HEK293 (cell line): ENCODE data around the gene SNX17.
A peak's percentile ranks its signal among the peaks of the same experiment; 100 is the strongest.

Source experiments
- CTCF ChIA-PET: fragments of 350-600 bp; formaldehyde crosslinking; extraction: SDS; loops from one replicate; lab custom pipeline; 2021; ENCODE audit warnings: antibody characterized with exemption; lab: Yijun Ruan, JAX
- POLR2A ChIA-PET: fragments of 300-600 bp; formaldehyde crosslinking; extraction: SDS; loops from one replicate; lab custom pipeline; 2020; ENCODE audit warnings: antibody characterized with exemption, inconsistent platforms; lab: Yijun Ruan, JAX
- H3K27ac ChIP-seq: fragments of 200-500 bp; sonication (Bioruptor generic); 2 replicates; pipeline ENCODE4 v1.5.1; 2014; ENCODE audit warnings: low read depth, low read length, control low read depth, inconsistent platforms; ENCODE audit errors: extremely low read depth
- H3K36me3 ChIP-seq, 2 experiments: fragments of 200-500 bp in 1 of 2; sonication (Bioruptor generic) in 1 of 2; 1 replicate in 1 of 2; 2 replicates in 1 of 2; pipeline ENCODE4 v1.5.1; 2014 to 2017; ENCODE audit warnings: inconsistent platforms in 2 of 2, low read length in 2 of 2; ENCODE audit not compliant: control insufficient read depth in 2 of 2, insufficient read depth in 1 of 2
- H3K4me1 ChIP-seq: fragments of 200-500 bp; sonication (Bioruptor generic); 2 replicates; pipeline ENCODE4 v1.5.1; 2014; ENCODE audit warnings: mild to moderate bottlenecking, low read length, inconsistent platforms; ENCODE audit not compliant: control insufficient read depth, insufficient read depth
- H3K4me3 ChIP-seq: 2 replicates; pipeline ENCODE4 v1.5.1; 2011; ENCODE audit warnings: low read depth, mild to moderate bottlenecking, control low read depth, low read length, moderate library complexity
- H3K9me3 ChIP-seq: fragments of 200-500 bp; sonication (Bioruptor generic); 2 replicates; pipeline ENCODE4 v1.5.1; 2014; ENCODE audit warnings: low read depth, low read length, inconsistent platforms; ENCODE audit not compliant: control insufficient read depth, insufficient read depth
- GLIS2 ChIP-seq: fragments of 450-650 bp; formaldehyde crosslinking; IDR thresholded peaks from 2 replicates; pipeline ENCODE4 v1.5.1; 2016; ENCODE audit warnings: missing biosample characterization, missing genetic modification characterization
- PRDM10 ChIP-seq: fragments of 450-650 bp; formaldehyde crosslinking; IDR thresholded peaks from 2 replicates; pipeline ENCODE4 v1.5.1; 2016; ENCODE audit warnings: missing biosample characterization, missing genetic modification characterization
- TCF7L2 ChIP-seq: IDR thresholded peaks from 2 replicates; pipeline ENCODE4 v1.6.1; 2011; ENCODE audit warnings: low read depth, mild to moderate bottlenecking, inconsistent platforms, low read length, moderate library complexity, borderline replicate concordance
- ZFP37 ChIP-seq: fragments of 450-650 bp; formaldehyde crosslinking; IDR thresholded peaks from 2 replicates; pipeline ENCODE4 v1.5.1; 2016; ENCODE audit warnings: missing biosample characterization, missing genetic modification characterization
- ZFP41 ChIP-seq: fragments of 450-650 bp; formaldehyde crosslinking; IDR thresholded peaks from 2 replicates; pipeline ENCODE4 v1.5.1; 2016; ENCODE audit warnings: missing biosample characterization, missing genetic modification characterization, borderline replicate concordance
- ZNF138 ChIP-seq: fragments of 450-650 bp; formaldehyde crosslinking; IDR thresholded peaks from 2 replicates; pipeline ENCODE4 v1.5.1; 2016; ENCODE audit warnings: missing biosample characterization, missing genetic modification characterization, borderline replicate concordance
- ZNF146 ChIP-seq: fragments of 450-650 bp; formaldehyde crosslinking; IDR thresholded peaks from 2 replicates; pipeline ENCODE4 v1.5.1; 2016; ENCODE audit warnings: missing biosample characterization, missing genetic modification characterization
- ZNF23 ChIP-seq: fragments of 450-650 bp; formaldehyde crosslinking; IDR thresholded peaks from 2 replicates; pipeline ENCODE4 v1.5.1; 2016; ENCODE audit warnings: missing biosample characterization, missing genetic modification characterization, borderline replicate concordance
- ZNF266 ChIP-seq: fragments of 450-650 bp; formaldehyde crosslinking; IDR thresholded peaks from 2 replicates; pipeline ENCODE4 v1.5.1; 2016; ENCODE audit warnings: missing biosample characterization, missing genetic modification characterization, low read depth
- ZNF488 ChIP-seq: fragments of 450-650 bp; formaldehyde crosslinking; IDR thresholded peaks from 2 replicates; pipeline ENCODE4 v1.5.1; 2016; ENCODE audit warnings: missing biosample characterization, missing genetic modification characterization
- ZNF501 ChIP-seq: fragments of 450-650 bp; formaldehyde crosslinking; IDR thresholded peaks from 2 replicates; pipeline ENCODE4 v1.5.1; 2016; ENCODE audit warnings: missing biosample characterization, missing genetic modification characterization
- ZNF777 ChIP-seq: fragments of 450-650 bp; formaldehyde crosslinking; IDR thresholded peaks from 2 replicates; pipeline ENCODE4 v1.5.1; 2017; ENCODE audit warnings: missing biosample characterization, missing genetic modification characterization, borderline replicate concordance
- ZNF843 ChIP-seq: fragments of 450-650 bp; formaldehyde crosslinking; IDR thresholded peaks from 2 replicates; pipeline ENCODE4 v1.5.1; 2016; ENCODE audit warnings: missing biosample characterization, missing genetic modification characterization
- TF ChIP-seq, protein P1 (sequence below): fragments of 450-650 bp; formaldehyde crosslinking; IDR thresholded peaks from 2 replicates; pipeline ENCODE4 v1.5.1; 2016; ENCODE audit warnings: missing biosample characterization, missing genetic modification characterization

The SNX17 gene

GRCh38 chr2:27380626-27381545, 10.5 kb downstream of the SNX17 start, which contains the start of gene ZNF513 (continued):
- TF ChIP-seq ZNF843 (tag by site-specific recombination) (peak; percentile 48; the same call in 1 of the 2 replicates), TCF7L2 (peak; percentile 27; the same call in 1 of the 2 replicates), ZNF266 (tag by site-specific recombination) (no peak), GLIS2 (tag by site-specific recombination) (peak; percentile 98), ZNF138 (tag by site-specific recombination) (no peak)

DNA sequence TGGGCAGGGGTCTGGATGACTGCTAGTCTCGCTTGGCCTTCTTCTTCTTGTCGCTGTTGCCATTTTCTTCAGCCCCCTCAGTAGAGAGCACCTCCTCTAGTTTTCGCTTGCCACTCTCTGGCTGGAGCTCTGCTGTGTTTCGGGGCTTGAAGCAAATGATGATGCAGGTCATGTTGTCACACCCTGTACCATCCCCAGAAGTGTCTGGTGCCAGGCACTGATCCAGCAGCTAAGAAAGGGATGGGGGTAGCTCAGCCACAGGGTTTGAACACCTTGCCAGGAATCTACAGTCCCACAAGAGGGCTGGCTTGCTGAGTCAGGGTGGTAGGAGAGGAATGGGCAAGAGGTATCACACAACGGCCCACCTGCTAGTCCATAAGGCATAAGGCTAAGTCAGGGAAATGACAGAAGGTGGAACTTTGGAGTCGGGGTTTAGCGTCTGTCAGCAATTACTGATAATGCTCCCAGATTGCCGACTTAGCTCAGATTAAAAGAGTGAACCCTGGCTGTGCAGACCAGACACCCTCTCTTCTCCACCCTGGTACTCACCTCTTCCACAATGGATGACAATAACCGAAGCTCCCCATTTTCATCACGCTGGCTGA, 11.3 kb downstream of the SNX17 start:
- Histone ChIP-seq H3K4me3 (no peak overlapping the region), H3K4me1 (no peaks in the 10 kb centered on the region; the same call in 1 of the 2 replicates), H3K9me3 (no peaks in the 10 kb centered on the region), H3K27ac (peak overlapping the region; percentile 82; the same call in 1 of the 2 replicates), H3K36me3 (peaks cover 30 to 82% of the 10 kb centered on the region in 2 experiments)
- TF ChIP-seq ZNF23 (tag by site-specific recombination), result no peak
- peak; percentile 43 for TF ChIP-seq PRDM10 (tag by site-specific recombination)
- TF ChIP-seq ZFP37, result no peak
- ChIA-PET POLR2A (interaction anchor here (1.1 to 2.5 kb wide), 3 partner anchors 27 to 302 kb away, joined by 3 to 13 read pairs (median 9); partner anchors contain the start of gene PPM1G), CTCF (no interaction called here)

GRCh38 chr2:27390822-27391679, 20.6 kb downstream of the SNX17 start:
- Histone ChIP-seq H3K4me3 (no peak overlapping the region), H3K36me3 (peaks cover 16 to 20% of the 10 kb centered on the region in 2 experiments; a peak in 2 of 3 replicates), H3K27ac (no peak overlapping the region), H3K4me1 (no peaks in the 10 kb centered on the region), H3K9me3 (no peaks in the 10 kb centered on the region)
- ChIA-PET CTCF (no interaction called here), POLR2A (no interaction called here)
- TF ChIP-seq ZNF146 (tag by site-specific recombination) (peak; percentile 97), ZNF777 (tag by site-specific recombination) (no peak)
- TF ChIP-seq, protein P1, sequence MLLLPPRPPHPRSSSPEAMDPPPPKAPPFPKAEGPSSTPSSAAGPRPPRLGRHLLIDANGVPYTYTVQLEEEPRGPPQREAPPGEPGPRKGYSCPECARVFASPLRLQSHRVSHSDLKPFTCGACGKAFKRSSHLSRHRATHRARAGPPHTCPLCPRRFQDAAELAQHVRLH (tag by site-specific recombination), result 0 out of 2 replicates have a peak, but pooled peaks have one; percentile 19

GRCh38 chr2:27393225-27393624, 22.8 kb downstream of the SNX17 start:
- Histone ChIP-seq H3K4me3 (no peak overlapping the region), H3K36me3 (peaks cover 9 to 11% of the 10 kb centered on the region in 2 experiments; a peak in 2 of 3 replicates), H3K9me3 (no peaks in the 10 kb centered on the region), H3K4me1 (peaks cover 2% of the 10 kb centered on the region; the same call in 1 of the 2 replicates), H3K27ac (no peak overlapping the region)
- CTCF ChIA-PET, result no interaction called here
- POLR2A ChIA-PET, result no interaction called here
- TF ChIP-seq ZFP41 (no peak), ZNF488 (no peak), ZNF501 (tag by site-specific recombination) (no peak)
